GM12864 (cell line): ENCODE results near the gene OR2AG2.
A peak's percentile ranks its signal among the peaks of the same experiment; 100 is the strongest.
"Not testable (repeated sequence)": the region's sequence is repeated elsewhere in the genome, so short reads cannot be mapped to it uniquely, and the experiment has no call there.

ENCODE experiments used
- DNase-seq: peaks from one replicate; pipeline ENCODE4 v3.0.0-alpha.2; 2011; ENCODE audit warnings: low read depth
- H3K4me3 ChIP-seq: 2 replicates; pipeline ENCODE4 v1.5.1; 2011; ENCODE audit warnings: mild to moderate bottlenecking, low read depth, low read length, control low read depth
- TF ChIP-seq, protein P1 (sequence below): IDR thresholded peaks from 2 replicates; pipeline ENCODE4 v1.5.1; 2011; ENCODE audit warnings: low read depth, mild to moderate bottlenecking, moderate library complexity, low read length, control low read depth, inconsistent platforms; ENCODE audit errors: missing control alignments

Gene OR2AG2, protein sequence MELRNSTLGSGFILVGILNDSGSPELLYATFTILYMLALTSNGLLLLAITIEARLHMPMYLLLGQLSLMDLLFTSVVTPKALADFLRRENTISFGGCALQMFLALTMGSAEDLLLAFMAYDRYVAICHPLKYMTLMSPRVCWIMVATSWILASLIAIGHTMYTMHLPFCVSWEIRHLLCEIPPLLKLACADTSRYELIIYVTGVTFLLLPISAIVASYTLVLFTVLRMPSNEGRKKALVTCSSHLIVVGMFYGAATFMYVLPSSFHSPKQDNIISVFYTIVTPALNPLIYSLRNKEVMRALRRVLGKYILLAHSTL

DNA sequence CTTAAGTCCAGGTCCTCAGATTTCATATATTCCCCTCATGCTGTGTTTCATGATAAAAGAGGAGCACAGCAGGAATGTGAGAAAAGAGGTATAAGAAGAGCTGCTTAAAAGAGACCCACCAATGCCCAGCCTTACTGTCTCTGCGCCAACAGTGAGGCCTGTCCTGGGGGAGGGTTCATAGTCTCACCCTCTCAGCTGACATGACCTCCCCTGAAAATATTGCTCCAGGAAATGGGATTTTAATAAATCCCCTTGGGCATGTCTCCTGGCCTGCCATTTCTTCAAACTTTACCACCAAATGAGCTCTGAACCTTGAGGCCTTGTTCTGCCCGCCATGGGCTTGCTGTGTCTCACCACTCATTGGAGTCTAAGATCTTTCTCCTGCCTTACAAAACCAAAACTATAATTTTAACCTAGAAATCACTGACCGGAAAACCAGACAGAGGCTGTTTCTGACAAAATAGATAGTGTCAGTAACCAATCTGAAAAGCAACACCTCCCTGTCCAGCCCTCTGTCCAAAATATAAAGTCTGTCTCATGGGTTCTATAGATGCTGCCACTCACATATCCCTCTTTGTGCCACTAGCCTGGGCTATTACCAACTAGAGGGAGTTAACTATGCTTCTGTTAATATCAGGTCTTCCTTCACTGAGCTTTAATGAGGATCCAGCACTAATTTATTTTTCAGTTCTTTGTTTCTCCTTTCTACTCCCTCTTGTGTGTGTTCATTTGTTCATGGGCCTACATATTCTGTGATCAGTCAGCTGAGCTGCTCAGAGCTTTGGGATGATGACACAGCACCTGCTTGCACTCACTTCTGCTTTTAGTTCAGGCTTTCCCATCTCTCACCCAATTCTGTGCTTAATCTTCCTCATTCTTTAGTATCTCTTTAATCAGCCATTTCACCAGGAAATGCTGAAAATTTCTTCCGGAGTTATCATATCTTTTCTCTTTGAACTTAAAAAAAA, at the start of gene OR2AG2:
Gene OR2AG2 (minus strand): TSS at position 51 of the 968 bp plus-strand sequence. CDS start 3,019 bp downstream, outside the sequence.
- no peak within 1 kb of the TSS for H3K4me3 ChIP-seq

GRCh38 chr11:6818967-6819366, 47.2 kb upstream of the OR2AG2 start:
- TF ChIP-seq, protein P1, sequence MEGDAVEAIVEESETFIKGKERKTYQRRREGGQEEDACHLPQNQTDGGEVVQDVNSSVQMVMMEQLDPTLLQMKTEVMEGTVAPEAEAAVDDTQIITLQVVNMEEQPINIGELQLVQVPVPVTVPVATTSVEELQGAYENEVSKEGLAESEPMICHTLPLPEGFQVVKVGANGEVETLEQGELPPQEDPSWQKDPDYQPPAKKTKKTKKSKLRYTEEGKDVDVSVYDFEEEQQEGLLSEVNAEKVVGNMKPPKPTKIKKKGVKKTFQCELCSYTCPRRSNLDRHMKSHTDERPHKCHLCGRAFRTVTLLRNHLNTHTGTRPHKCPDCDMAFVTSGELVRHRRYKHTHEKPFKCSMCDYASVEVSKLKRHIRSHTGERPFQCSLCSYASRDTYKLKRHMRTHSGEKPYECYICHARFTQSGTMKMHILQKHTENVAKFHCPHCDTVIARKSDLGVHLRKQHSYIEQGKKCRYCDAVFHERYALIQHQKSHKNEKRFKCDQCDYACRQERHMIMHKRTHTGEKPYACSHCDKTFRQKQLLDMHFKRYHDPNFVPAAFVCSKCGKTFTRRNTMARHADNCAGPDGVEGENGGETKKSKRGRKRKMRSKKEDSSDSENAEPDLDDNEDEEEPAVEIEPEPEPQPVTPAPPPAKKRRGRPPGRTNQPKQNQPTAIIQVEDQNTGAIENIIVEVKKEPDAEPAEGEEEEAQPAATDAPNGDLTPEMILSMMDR: no peak
- no peak for DNase-seq
- no peak overlapping the region for H3K4me3 ChIP-seq

More for the DNA sequence above, at the start of gene OR2AG2:
- TF ChIP-seq, protein P1: no peak
- peak; percentile 55 for DNase-seq

GRCh38 chr11:6817694-6818093, 45.9 kb upstream of the OR2AG2 start:
- TF ChIP-seq, protein P1: no peak
- no peak for DNase-seq
- no peak overlapping the region for H3K4me3 ChIP-seq

DNA sequence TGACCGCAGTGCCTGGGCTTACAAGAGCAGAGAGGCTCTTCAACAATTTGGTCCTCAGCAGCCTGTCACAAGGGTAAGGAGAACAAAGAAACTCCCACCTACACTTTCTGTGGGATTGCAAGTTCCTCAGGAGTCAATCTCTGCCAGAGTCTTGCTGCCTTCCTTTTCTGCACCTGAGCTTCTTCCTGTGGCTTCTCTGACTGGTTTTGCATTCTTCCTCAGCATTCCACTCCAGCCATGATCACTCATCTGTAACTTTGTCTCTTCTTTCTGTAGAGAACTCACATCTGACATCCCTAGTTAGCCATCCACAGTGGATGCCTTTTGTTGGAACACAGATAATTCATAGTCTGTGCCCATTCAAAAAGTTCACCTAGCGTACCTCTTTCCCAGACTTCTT, 41.9 kb upstream of the OR2AG2 start:
- DNase-seq: no peak
- no peak overlapping the region for H3K4me3 ChIP-seq
- TF ChIP-seq, protein P1: no peak

- DNase-seq: peak; percentile 15
- TF ChIP-seq, protein P1: peak; percentile 97
- no peak overlapping the region for H3K4me3 ChIP-seq
Observed at GRCh38 chr11:6812390-6813005, 40.7 kb upstream of the OR2AG2 start.

- not testable (repeated sequence) for H3K4me3 ChIP-seq, DNase-seq
Observed at GRCh38 chr11:6801075-6801474, 29.3 kb upstream of the OR2AG2 start.

- TF ChIP-seq, protein P1: no peak
- no peak for DNase-seq
- H3K4me3 ChIP-seq: no peak within 1 kb of the TSS
Observed at GRCh38 chr11:6799402-6799801, 27.6 kb upstream of the OR2AG2 start, which contains the start of gene OR6A2. Gene OR6A2 (minus strand): TSS chr11:6799689. CDS start chr11:6795708, 3,981 bp downstream.
